ENCODE data around the gene SNAP47.

DNA sequence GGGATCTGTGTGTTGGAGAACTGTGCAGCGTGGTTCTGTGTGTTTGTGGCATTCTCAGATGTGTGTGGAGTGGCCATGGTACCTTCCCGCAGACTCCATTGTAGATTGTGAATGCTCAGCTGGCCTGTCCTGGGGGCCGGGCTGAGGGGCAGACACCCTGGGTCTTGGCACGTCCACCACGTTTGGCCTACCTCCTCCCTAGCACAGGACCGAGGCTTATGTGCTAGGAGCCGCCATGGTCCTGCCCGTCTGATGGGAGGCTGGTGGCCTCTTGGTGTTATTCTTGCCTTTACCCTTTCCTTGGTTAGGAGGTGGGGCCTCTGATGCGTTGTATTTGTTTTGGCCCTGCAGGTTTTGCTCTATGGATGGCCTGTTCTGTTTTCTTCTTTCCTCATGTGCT, 25.1 kb downstream of the SNAP47 start:
- TF ChIP-seq, protein P1, sequence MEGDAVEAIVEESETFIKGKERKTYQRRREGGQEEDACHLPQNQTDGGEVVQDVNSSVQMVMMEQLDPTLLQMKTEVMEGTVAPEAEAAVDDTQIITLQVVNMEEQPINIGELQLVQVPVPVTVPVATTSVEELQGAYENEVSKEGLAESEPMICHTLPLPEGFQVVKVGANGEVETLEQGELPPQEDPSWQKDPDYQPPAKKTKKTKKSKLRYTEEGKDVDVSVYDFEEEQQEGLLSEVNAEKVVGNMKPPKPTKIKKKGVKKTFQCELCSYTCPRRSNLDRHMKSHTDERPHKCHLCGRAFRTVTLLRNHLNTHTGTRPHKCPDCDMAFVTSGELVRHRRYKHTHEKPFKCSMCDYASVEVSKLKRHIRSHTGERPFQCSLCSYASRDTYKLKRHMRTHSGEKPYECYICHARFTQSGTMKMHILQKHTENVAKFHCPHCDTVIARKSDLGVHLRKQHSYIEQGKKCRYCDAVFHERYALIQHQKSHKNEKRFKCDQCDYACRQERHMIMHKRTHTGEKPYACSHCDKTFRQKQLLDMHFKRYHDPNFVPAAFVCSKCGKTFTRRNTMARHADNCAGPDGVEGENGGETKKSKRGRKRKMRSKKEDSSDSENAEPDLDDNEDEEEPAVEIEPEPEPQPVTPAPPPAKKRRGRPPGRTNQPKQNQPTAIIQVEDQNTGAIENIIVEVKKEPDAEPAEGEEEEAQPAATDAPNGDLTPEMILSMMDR (IDR thresholded peaks at IDR 0.05), result no peak
- TF ChIP-seq POLR2A (IDR thresholded peaks at IDR 0.05), result no peak

Data from lower leg skin (tissue), 3 donors.